ENCODE results near the gene ZMYM4.

GRCh38 chr1:35386959-35387358 lies 118.5 kb downstream of the ZMYM4 start:
- TF ChIP-seq POLR2AphosphoS5 (IDR thresholded peaks at IDR 0.05; ENCODE audit: borderline replicate concordance, low read depth, low read length): no peak
- no peak for TF ChIP-seq EZH2 (IDR thresholded peaks at IDR 0.05)
- TF ChIP-seq FOXP2 (optimal IDR thresholded peaks at IDR 0.05; ENCODE audit: control extremely low read depth, extremely low read length, insufficient read depth): no peak

All from SK-N-MC (cell line).